HG03354 (cell line): ENCODE data around the gene RPS6KA5.
"Not testable (repeated sequence)": the region's sequence is repeated elsewhere in the genome, so short reads cannot be mapped to it uniquely, and the experiment has no call there.

ENCODE experiments used
- ATAC-seq: cut with Tn5 transposase; IDR thresholded peaks from one replicate; pipeline ENCODE4 v1.9.1; 2021; ENCODE audit warnings: mild to moderate bottlenecking; ENCODE audit not compliant: unreplicated experiment, poor library complexity, severe bottlenecking

Gene RPS6KA5

GRCh38 chr14:90894241-90894640, 166.2 kb downstream of the RPS6KA5 start:
- ATAC-seq, result no peak

GRCh38 chr14:90893510-90893909, 166.9 kb downstream of the RPS6KA5 start:
- ATAC-seq, result no peak

- ATAC-seq, result no peak
Observed at GRCh38 chr14:90892970-90893369, 167.5 kb downstream of the RPS6KA5 start.

GRCh38 chr14:90891326-90891725, 169.1 kb downstream of the RPS6KA5 start:
- ATAC-seq, result no peak

GRCh38 chr14:90890322-90891020, 170.0 kb downstream of the RPS6KA5 start:
- no peak for ATAC-seq

- no peak for ATAC-seq
Observed at GRCh38 chr14:90886297-90886815, 174.1 kb downstream of the RPS6KA5 start.

- no peak for ATAC-seq
Observed at GRCh38 chr14:90883782-90884181, 176.7 kb downstream of the RPS6KA5 start.

GRCh38 chr14:90883197-90883596, 177.2 kb downstream of the RPS6KA5 start:
- no peak for ATAC-seq

GRCh38 chr14:90880282-90880681, 180.2 kb downstream of the RPS6KA5 start:
- no peak for ATAC-seq

- no peak for ATAC-seq
Observed at GRCh38 chr14:90874599-90874998, 185.8 kb downstream of the RPS6KA5 start.

- ATAC-seq, result no peak
Observed at GRCh38 chr14:90871605-90872233, 188.7 kb downstream of the RPS6KA5 start.

- no peak for ATAC-seq
Observed at GRCh38 chr14:90870950-90871604, 189.4 kb downstream of the RPS6KA5 start.

GRCh38 chr14:90867501-90867900, 192.9 kb downstream of the RPS6KA5 start:
- ATAC-seq, result no peak

GRCh38 chr14:90866833-90867232, 193.6 kb downstream of the RPS6KA5 start:
- ATAC-seq, result no peak

- ATAC-seq, result no peak
Observed at GRCh38 chr14:90864741-90865140, 195.7 kb downstream of the RPS6KA5 start.

GRCh38 chr14:90858511-90858910, 201.9 kb downstream of the RPS6KA5 start:
- no peak for ATAC-seq

- no peak for ATAC-seq
Observed at GRCh38 chr14:90857866-90858265, 202.6 kb downstream of the RPS6KA5 start.

GRCh38 chr14:90856115-90856514, 204.3 kb downstream of the RPS6KA5 start:
- not testable (repeated sequence) for ATAC-seq

GRCh38 chr14:90853116-90853515, 207.3 kb downstream of the RPS6KA5 start:
- ATAC-seq, result no peak

- ATAC-seq, result no peak
Observed at GRCh38 chr14:90851327-90852036, 209.0 kb downstream of the RPS6KA5 start.
